Uterus (tissue), 4 donors: Measurements from ENCODE around the gene PSMB5. TPM values are rescaled to one million over a fixed set of nuclear protein-coding genes. Genes with fewer than 3 reads are reported as not detected.

Experiments
- DNase-seq, 2 donors: peaks; one replicate each; pipeline ENCODE4 v3.0.0-alpha.2; 2019 to 2020
- H3K27ac ChIP-seq, 2 donors: fragments of 200-600 bp; sonication (generic); 1 replicate in 1 of 2; 2 replicates in 1 of 2; pipeline ENCODE4 v1.5.1; 2016 to 2018
- H3K27me3 ChIP-seq, 2 donors: fragments of 200-600 bp; sonication (generic); one replicate each; pipeline ENCODE4 v1.5.1; 2018 to 2019; ENCODE audit warnings: control low read depth in 1 of 2
- H3K36me3 ChIP-seq, 2 donors: fragments of 200-600 bp; sonication (generic); one replicate each; pipeline ENCODE4 v1.5.1; 2019; ENCODE audit warnings: control low read depth in 1 of 2
- H3K4me1 ChIP-seq, 2 donors: fragments of 200-600 bp; sonication (generic); one replicate each; pipeline ENCODE4 v1.5.1; 2018 to 2019; ENCODE audit warnings: control low read depth in 1 of 2
- H3K4me3 ChIP-seq, 2 donors: fragments of 200-600 bp; sonication (generic); 1 replicate in 1 of 2; 2 replicates in 1 of 2; pipeline ENCODE4 v1.5.1; 2018 to 2019; ENCODE audit warnings: mild to moderate bottlenecking in 1 of 2
- H3K9me3 ChIP-seq, 2 donors: fragments of 200-600 bp; sonication (generic); one replicate each; pipeline ENCODE4 v1.5.1; 2019; ENCODE audit warnings: control low read depth in 1 of 2
- POLR2A ChIP-seq, 2 donors: fragments of 450-650 bp; IDR thresholded peaks; one replicate each; pipeline ENCODE4 v1.6.1; 2016; ENCODE audit warnings: antibody characterized with exemption in 2 of 2, mild to moderate bottlenecking in 1 of 2, moderate library complexity in 1 of 2
- intact Hi-C: fragments of 100-400 bp; cut with DNase I; formaldehyde crosslinking; loops from one replicate; pipeline ENCODE4 v1.15.1; 2023; ENCODE audit warnings: low total_unique reads
- total RNA-seq, 4 donors: library from RNA; depleted of rRNA in 3 of 4; stranded (reverse); fragments of >200 nt in 3 of 4; gene quantifications; one replicate each; pipeline versions ENCODE4 v1.1.0 to v1.2.4, GENCODE V29; 2014 to 2023
- TF ChIP-seq, protein P1 (sequence below), 4 experiments: fragments of 200-600 bp in 2 of 4; fragments of 450-650 bp in 2 of 4; sonication (generic) in 2 of 4; IDR thresholded peaks; one replicate each; pipeline ENCODE4 v1.5.1; 2016 to 2019; ENCODE audit warnings: antibody characterized with exemption in 4 of 4, mild to moderate bottlenecking in 2 of 4, moderate library complexity in 1 of 4
- donor health status: DM: yes; HTN: yes; CAD: no.

The PSMB5 gene
- total RNA-seq, 4 donors from 2014 or later, result 18.4 to 121 (median 92.0) TPM

DNA sequence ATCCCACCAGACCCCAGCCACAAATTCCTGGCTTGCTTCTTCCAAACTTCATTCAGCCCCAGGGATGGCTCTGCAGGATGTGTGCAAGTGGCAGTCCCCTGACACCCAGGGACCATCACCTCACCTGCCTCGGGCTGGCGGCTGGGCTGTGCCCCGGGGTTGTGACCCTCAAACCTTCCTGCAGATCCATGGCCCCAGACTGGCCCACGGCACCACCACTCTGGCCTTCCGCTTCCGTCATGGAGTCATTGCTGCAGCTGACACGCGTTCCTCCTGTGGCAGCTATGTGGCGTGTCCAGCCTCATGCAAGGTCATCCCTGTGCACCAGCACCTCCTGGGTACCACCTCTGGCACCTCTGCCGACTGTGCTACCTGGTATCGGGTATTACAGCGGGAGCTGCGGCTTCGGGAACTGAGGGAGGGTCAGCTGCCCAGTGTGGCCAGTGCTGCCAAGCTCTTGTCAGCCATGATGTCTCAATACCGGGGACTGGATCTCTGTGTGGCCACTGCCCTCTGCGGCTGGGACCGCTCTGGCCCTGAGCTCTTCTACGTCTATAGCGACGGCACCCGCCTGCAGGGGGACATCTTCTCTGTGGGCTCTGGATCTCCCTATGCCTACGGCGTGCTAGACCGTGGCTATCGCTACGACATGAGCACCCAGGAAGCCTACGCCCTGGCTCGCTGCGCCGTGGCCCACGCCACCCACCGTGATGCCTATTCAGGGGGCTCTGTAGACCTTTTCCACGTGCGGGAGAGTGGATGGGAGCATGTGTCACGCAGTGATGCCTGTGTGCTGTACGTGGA is 7.7 kb upstream of the PSMB5 start, which contains the start of gene PSMB11:
TSS of gene PSMB11 (plus strand) at position 51 of the 804 bp plus-strand sequence. CDS start at position 65, 14 bp downstream.
- Histone ChIP-seq H3K9me3 (no peaks in the 10 kb centered on the region), H3K27me3 (no peaks in the 10 kb centered on the region), H3K36me3 (no peaks in the 10 kb centered on the region), H3K27ac (no peak within 1 kb of the TSS), H3K4me3 (no peak within 1 kb of the TSS), H3K4me1 (no peaks in the 10 kb centered on the region)
- no peak for TF ChIP-seq POLR2A (IDR thresholded peaks at IDR 0.05)
- TF ChIP-seq, protein P1, sequence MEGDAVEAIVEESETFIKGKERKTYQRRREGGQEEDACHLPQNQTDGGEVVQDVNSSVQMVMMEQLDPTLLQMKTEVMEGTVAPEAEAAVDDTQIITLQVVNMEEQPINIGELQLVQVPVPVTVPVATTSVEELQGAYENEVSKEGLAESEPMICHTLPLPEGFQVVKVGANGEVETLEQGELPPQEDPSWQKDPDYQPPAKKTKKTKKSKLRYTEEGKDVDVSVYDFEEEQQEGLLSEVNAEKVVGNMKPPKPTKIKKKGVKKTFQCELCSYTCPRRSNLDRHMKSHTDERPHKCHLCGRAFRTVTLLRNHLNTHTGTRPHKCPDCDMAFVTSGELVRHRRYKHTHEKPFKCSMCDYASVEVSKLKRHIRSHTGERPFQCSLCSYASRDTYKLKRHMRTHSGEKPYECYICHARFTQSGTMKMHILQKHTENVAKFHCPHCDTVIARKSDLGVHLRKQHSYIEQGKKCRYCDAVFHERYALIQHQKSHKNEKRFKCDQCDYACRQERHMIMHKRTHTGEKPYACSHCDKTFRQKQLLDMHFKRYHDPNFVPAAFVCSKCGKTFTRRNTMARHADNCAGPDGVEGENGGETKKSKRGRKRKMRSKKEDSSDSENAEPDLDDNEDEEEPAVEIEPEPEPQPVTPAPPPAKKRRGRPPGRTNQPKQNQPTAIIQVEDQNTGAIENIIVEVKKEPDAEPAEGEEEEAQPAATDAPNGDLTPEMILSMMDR (IDR thresholded peaks at IDR 0.05), result no peak
- intact Hi-C loops, result no loop called here
- no peak for DNase-seq

DNA sequence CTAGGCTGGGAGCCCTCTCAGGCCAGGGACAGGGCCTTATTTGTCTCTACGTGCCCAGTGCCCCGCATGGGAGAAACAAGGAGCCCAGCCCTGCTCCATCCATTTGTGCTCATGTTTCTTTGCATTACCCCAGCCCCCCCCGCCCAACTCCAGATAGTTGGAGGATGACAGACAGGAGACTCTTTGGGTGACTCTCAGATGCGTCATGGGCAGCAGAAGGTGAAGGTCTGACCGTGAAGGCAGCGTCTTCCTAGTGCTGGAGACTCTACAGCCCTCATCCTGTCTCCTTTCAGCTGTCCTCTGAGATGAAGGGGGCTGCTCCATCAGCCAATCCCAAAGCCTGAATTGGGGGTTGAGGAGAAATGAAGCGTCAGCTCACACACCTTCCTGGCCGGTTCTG is 7.0 kb upstream of the PSMB5 start:
- DNase-seq, result no peak
- no peaks in the 10 kb centered on the region for H3K9me3 ChIP-seq
- H3K27me3 ChIP-seq, result no peaks in the 10 kb centered on the region
- no peak overlapping the region for H3K27ac ChIP-seq
- TF ChIP-seq, protein P1 (IDR thresholded peaks at IDR 0.05), result no peak
- no peak for TF ChIP-seq POLR2A (IDR thresholded peaks at IDR 0.05)
- no peak overlapping the region for H3K4me3 ChIP-seq
- H3K36me3 ChIP-seq, result no peaks in the 10 kb centered on the region
- intact Hi-C loops, result no loop called here
- no peaks in the 10 kb centered on the region for H3K4me1 ChIP-seq

DNA sequence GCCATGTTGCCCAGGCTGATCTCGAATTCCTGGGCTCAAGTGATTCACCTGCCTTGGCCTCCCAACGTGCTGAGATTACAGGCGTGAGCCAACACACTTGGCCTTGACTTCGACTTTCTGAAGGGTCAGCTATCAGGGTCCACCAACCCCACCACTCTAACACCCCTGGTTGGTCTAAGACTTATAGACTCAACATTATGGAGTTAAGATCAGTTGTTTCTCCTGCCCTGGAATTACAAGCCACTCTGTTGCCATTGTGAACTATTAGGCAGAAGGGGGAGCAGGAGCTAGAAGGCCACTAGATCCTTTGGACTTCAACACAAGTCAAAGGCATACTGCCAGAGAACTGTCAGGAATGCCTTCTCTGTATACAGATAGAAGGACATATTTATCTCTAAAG is 5.4 kb upstream of the PSMB5 start:
- Histone ChIP-seq H3K36me3 (no peaks in the 10 kb centered on the region), H3K9me3 (no peaks in the 10 kb centered on the region), H3K4me1 (no peaks in the 10 kb centered on the region), H3K27ac (no peak overlapping the region), H3K4me3 (no peak overlapping the region), H3K27me3 (no peaks in the 10 kb centered on the region)
- intact Hi-C loops, result no loop called here
- no peak for DNase-seq
- TF ChIP-seq, protein P1 (IDR thresholded peaks at IDR 0.05), result no peak
- TF ChIP-seq POLR2A (IDR thresholded peaks at IDR 0.05), result no peak

DNA sequence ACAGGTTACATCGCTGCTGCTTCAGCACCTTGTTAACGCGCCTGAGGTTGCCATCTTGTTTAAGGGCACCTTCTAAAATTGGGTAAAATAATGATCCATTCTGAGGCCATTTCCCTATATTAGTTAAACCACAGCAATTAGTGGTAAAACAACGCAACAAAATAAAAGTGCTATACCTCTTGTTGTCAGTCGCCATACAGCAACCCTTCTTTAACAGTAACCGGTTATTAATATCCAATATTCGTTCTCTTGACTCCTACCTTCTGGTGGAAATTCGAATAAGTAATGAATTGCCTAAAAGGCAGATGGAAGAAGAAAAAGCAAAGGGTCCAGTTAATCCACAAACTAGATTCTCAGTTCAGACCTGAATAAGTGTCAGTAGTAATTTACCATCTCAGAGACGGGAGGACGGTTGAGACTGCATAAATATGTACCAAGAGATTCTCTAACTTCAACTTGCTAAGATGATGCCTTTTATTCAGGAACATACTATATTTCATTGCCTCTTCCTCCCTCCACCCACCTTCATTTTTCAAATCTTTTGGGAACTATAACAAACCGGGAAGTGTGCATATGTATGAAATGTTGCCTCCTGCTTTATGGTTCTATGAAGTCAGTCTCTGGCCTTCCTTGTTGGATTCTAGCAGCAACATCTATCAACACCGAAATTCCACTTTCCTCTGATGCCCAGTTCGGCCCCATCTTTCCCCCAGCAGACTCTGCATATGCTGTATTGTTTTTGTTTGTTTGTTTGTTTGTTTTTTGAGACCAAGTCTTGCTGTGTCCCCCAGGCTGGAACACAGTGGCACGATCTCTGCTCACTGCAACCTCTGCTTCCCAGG is 824 bp upstream of the PSMB5 start:
- Histone ChIP-seq H3K27ac (peak overlapping the region; percentile 90 to 93), H3K4me1 (peaks cover 0 to 7% of the 10 kb centered on the region in 2 donors), H3K9me3 (no peaks in the 10 kb centered on the region), H3K4me3 (peak overlapping the region; percentile 63 to 77), H3K36me3 (no peaks in the 10 kb centered on the region), H3K27me3 (no peaks in the 10 kb centered on the region)
- intact Hi-C loops, result no loop called here
- no peak for TF ChIP-seq POLR2A (IDR thresholded peaks at IDR 0.05)
- TF ChIP-seq, protein P1 (IDR thresholded peaks at IDR 0.05), result peak in 1 of 4 experiments; percentile 48
- no peak for DNase-seq
